Loucy (cell line): ENCODE data around the gene ASF1B.

Source experiments
- CTCF ChIP-seq: fragments of 200-600 bp; sonication (generic); conservative IDR thresholded peaks from 2 replicates; pipeline ENCODE4 v1.5.1; 2014; ENCODE audit warnings: mild to moderate bottlenecking, antibody characterized with exemption, low read length
- EZH2phosphoT487 ChIP-seq: fragments of 200-600 bp; IDR thresholded peaks from 2 replicates; pipeline ENCODE4 v1.6.1; 2018; ENCODE audit warnings: antibody characterized with exemption, mild to moderate bottlenecking, moderate library complexity, borderline replicate concordance

GRCh38 chr19:14161305-14161704 lies 24.9 kb upstream of the ASF1B start:
- TF ChIP-seq CTCF (no peak), EZH2phosphoT487 (no peak)
